ENCODE data around the gene MCCD1.
"Not testable (repeated sequence)": the region's sequence is repeated elsewhere in the genome, so short reads cannot be mapped to it uniquely, and the experiment has no call there.

Gene MCCD1

DNA sequence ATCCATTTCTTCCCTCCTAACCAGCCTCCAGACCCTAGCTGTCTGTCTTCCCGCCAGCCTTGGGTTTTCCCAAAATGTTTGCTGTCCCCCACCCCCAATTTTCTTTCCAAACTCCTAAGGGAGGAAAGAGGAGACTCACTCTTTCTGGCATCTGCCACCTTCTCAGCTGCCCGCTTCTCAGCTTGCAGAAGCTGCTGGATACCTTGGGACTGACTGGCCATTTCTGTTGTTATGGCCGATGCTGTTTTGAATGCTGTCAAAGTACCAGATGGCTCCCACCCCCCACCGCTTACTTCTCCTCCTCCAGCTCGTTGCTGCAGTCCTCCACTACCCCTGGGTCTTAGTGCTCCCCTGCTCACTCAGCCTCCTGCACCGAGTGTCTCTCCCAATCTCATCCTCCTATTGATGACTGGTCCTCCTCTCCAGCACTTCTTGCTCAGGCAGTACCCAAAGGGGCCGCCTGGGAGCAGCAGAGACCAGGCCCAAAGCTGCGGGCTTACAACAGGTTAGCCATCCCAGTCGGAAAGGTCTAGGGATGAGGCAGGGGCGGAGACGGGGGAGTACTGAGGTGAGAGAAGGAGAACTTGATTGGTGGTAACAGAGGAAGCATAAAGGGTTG, 17.7 kb downstream of the MCCD1 start, which contains the start of gene ATP6V1G2:
TSS of gene ATP6V1G2 (minus strand) at position 270 of the 619 bp plus-strand sequence. CDS start at position 221, 49 bp downstream.
- DNase-seq (ENCODE audit: low read depth), result peak; percentile 91
- H3K4me3 ChIP-seq (ENCODE audit: low read length), result peak within 1 kb of the TSS; percentile 66

GRCh38 chr6:31546958-31547726, 18.4 kb downstream of the MCCD1 start, which contains the start of gene NFKBIL1:
Gene NFKBIL1 (plus strand): TSS chr6:31547608. CDS start chr6:31547695, 87 bp downstream.
- TF ChIP-seq CTCF (conservative IDR thresholded peaks at IDR 0.05; ENCODE audit: low read length), result no peak
- peak; percentile 98 for DNase-seq (ENCODE audit: low read depth)
- peak within 1 kb of the TSS; percentile 66 for H3K4me3 ChIP-seq (ENCODE audit: low read length)

More for the DNA sequence above, 17.7 kb downstream of the MCCD1 start, which contains the start of gene ATP6V1G2:
- TF ChIP-seq CTCF (conservative IDR thresholded peaks at IDR 0.05; ENCODE audit: low read length), result peak; percentile 98

DNA sequence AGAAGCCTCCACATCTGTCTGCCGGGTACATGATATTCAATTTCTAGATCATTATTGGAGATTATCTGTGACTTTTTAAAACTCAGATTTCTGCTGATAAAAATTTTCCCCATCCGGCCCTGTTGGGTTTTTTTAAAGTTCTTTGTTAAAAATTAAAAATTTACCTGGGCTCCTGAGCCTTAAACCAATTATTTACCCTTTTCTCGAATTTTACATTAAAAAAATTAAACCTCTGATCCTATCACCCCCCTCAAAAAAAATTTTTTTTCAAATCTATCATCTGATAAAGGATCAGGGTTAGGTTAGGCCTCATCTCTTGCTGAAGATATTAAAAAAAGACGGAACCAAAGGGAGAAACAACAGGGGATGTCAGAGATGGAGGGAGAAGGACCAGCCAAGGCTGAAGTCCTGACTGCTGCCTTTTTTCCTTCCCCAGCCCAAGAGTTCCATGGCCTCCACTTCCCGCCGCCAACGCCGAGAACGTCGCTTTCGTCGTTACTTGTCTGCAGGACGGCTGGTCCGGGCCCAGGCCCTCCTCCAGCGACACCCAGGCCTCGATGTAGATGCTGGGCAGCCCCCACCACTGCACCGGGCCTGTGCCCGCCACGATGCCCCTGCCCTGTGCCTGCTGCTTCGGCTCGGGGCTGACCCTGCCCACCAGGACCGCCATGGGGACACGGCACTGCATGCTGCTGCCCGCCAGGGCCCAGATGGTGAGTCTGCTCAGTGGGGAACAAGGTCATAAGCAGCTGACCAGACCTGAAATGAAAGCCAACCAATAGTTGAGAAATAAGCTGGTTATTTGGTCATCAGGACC, 19.2 kb downstream of the MCCD1 start:
- H3K4me3 ChIP-seq (ENCODE audit: low read length), result peak overlapping the region; percentile 66
- no peak for DNase-seq (ENCODE audit: low read depth)

GRCh38 chr6:31548544-31548873, 19.7 kb downstream of the MCCD1 start:
- H3K4me3 ChIP-seq (ENCODE audit: low read length), result peak overlapping the region; percentile 66
- no peak for TF ChIP-seq CTCF (conservative IDR thresholded peaks at IDR 0.05; ENCODE audit: low read length)
- no peak for DNase-seq (ENCODE audit: low read depth)

More for the DNA sequence above, 19.2 kb downstream of the MCCD1 start:
- no peak for TF ChIP-seq CTCF (conservative IDR thresholded peaks at IDR 0.05; ENCODE audit: low read length)

- peak; percentile 51 for DNase-seq (ENCODE audit: low read depth)
- TF ChIP-seq CTCF (conservative IDR thresholded peaks at IDR 0.05; ENCODE audit: low read length), result peak; percentile 46
- H3K4me3 ChIP-seq (ENCODE audit: low read length), result not testable (repeated sequence)
These were observed 22.6 kb downstream of the MCCD1 start for GRCh38 chr6:31551371-31551770.

DNA sequence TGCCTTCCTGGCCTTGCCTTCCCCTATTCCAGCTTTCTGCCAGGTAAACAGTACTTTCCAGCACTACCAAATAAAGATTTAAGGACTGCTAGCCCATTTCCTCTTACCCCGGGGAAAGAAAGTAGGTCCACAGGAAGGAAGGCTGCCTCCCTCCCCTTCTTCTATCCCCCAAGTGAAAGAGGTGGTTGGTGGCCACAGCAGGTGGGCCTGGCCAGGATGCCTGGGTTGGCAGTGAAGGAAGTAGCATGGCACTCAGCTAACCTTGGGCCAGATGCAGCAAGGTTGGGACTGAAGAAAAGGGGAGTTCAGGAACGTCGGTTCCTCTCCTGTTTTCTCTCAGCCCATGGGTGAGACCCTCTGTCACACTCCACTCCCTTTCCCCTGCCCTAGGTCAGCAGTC, 27.5 kb downstream of the MCCD1 start:
- no peak for DNase-seq (ENCODE audit: low read depth)
- H3K4me3 ChIP-seq (ENCODE audit: low read length), result no peak overlapping the region
- no peak for TF ChIP-seq CTCF (conservative IDR thresholded peaks at IDR 0.05; ENCODE audit: low read length)

Data from AG10803 (cell line).